Kidney (tissue), 14 donors: ENCODE measurements around the gene MZB1. TPM values are rescaled to one million over a fixed set of nuclear protein-coding genes. Genes with fewer than 3 reads are reported as not detected.

ENCODE experiments used
- DNase-seq, 5 donors: peaks; one replicate each; pipeline ENCODE4 v3.0.0-alpha.2; 2013 to 2020
- FAIRE-seq: peaks from 2 replicates; lab custom pipeline; 2012; peaks lifted over from hg19 to GRCh38; lab: Jason Lieb, UNC
- H3K27ac ChIP-seq, 2 donors: one replicate each; pipeline ENCODE4 v1.7.0; 2013; ENCODE audit warnings: low read depth in 2 of 2, low read length in 2 of 2, inconsistent platforms in 1 of 2
- H3K27me3 ChIP-seq: one replicate; pipeline ENCODE4 v1.7.1; 2013; ENCODE audit warnings: low read length, inconsistent platforms; ENCODE audit not compliant: control insufficient read depth, insufficient read depth
- H3K36me3 ChIP-seq, 3 donors: one replicate each; pipeline versions ENCODE4 v1.7.0 to v1.7.1; 2013; ENCODE audit warnings: low read length in 3 of 3, control low read depth in 1 of 3, inconsistent platforms in 1 of 3; ENCODE audit not compliant: insufficient read depth in 3 of 3, control insufficient read depth in 2 of 3
- H3K4me1 ChIP-seq, 3 donors: one replicate each; pipeline versions ENCODE4 v1.7.0 to v1.7.1; 2013; ENCODE audit warnings: low read length in 3 of 3, inconsistent platforms in 1 of 3, low read depth in 1 of 3; ENCODE audit not compliant: control insufficient read depth in 2 of 3, insufficient read depth in 2 of 3
- H3K4me3 ChIP-seq, 3 donors: one replicate each; pipeline versions ENCODE4 v1.7.0 to v1.8.1; 2013; ENCODE audit warnings: low read length in 3 of 3, control low read depth in 1 of 3, inconsistent platforms in 1 of 3
- H3K9ac ChIP-seq, 3 donors: one replicate each; pipeline versions ENCODE4 v1.7.0 to v1.7.1; 2013; ENCODE audit warnings: low read length in 3 of 3, control low read depth in 1 of 3, inconsistent platforms in 1 of 3
- H3K9me3 ChIP-seq, 3 donors: one replicate each; pipeline versions ENCODE4 v1.7.0 to v1.7.1; 2013; ENCODE audit warnings: low read length in 3 of 3, control low read depth in 1 of 3, inconsistent platforms in 1 of 3; ENCODE audit not compliant: control insufficient read depth in 2 of 3, insufficient read depth in 1 of 3
- intact Hi-C: fragments of 100-400 bp; cut with DNase I; formaldehyde crosslinking; loops from one replicate; pipeline ENCODE4 v1.11.1; 2022
- polyA plus RNA-seq: library from polyadenylated mRNA; stranded (reverse); fragments of 350-450 nt; fragmentation: Illumina TruSeq; extraction: RNeasy Lipid Tissue Mini Kit (QIAGEN cat#74804); gene quantifications from one replicate; pipeline ENCODE4 v1.2.3, GENCODE V29; 2014; ENCODE audit warnings: low read depth, low replicate concordance; ENCODE audit not compliant: insufficient read depth
- total RNA-seq: library from RNA; stranded (reverse); fragmentation: NEBNext Ultra II Directional; extraction: Animal tissue kit (Norgen Biotek cat#: 25700); gene quantifications from one replicate; pipeline ENCODE4 v1.2.1, GENCODE V29; 2021
- TF ChIP-seq, protein P1 (sequence below): IDR thresholded peaks from 3 replicates; pipeline ENCODE4 v1.5.1; 2012; ENCODE audit warnings: mild to moderate bottlenecking, moderate library complexity, borderline replicate concordance; ENCODE audit not compliant: insufficient read depth; ENCODE audit errors: extremely low read depth
- donor health status: control.
- donor health status: control.
- donor health status: control.
- donor health status: control.
- donor health status: control.
- donor health status: DM: yes; HTN: yes; CAD: no.
- donor health status: Normal renal cell carcinoma (clear cell type).

The MZB1 gene
- total and polyA plus RNA-seq, 2 donors from 2014 or later: 1.2 to 49.6 TPM

DNA sequence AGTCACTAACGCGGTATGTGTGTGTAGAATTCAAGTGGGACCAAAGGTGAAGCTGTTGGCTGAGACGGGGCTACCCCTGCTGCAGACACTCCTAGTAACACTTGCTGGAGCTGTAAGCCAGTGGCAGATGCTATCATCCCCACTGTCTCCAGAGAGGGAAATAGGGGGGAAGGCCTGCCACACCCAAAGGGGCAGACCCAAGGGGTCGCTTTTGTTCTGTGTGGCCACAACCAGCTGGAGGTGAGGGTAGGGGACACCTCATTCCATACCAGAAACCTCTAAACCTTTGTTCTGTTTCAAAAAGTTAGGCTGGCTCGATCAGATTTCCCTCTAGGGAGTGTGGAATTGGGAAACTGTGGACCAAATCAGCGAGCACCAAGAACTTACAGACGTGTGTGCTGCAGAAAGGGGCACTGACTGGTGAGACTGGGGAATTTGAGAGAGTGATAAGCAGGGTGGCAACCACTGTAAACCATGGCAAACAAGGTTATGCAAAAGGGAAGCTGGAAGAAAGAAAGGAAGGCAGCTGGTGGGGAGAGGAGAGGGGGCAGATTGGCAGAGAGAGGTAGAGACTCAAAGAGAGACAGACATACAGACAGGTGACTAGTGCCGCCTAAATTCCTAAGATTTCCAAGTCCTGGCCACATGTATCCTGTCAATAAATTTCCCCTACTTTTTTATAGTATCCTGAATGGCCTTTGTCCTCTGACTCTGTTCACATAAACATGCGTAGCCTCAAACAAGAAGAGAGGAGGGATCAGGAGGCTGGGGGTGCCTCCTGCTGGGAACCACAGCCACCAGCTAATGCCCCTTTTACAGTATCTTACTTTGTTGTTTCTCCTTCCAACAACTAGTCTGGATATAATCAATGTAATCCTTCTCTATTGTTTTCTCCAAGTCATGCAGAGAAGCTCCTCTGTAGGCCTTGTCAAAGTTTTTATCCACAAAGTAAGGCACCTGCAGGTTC is 29.8 kb upstream of the MZB1 start:
- TF ChIP-seq, protein P1, sequence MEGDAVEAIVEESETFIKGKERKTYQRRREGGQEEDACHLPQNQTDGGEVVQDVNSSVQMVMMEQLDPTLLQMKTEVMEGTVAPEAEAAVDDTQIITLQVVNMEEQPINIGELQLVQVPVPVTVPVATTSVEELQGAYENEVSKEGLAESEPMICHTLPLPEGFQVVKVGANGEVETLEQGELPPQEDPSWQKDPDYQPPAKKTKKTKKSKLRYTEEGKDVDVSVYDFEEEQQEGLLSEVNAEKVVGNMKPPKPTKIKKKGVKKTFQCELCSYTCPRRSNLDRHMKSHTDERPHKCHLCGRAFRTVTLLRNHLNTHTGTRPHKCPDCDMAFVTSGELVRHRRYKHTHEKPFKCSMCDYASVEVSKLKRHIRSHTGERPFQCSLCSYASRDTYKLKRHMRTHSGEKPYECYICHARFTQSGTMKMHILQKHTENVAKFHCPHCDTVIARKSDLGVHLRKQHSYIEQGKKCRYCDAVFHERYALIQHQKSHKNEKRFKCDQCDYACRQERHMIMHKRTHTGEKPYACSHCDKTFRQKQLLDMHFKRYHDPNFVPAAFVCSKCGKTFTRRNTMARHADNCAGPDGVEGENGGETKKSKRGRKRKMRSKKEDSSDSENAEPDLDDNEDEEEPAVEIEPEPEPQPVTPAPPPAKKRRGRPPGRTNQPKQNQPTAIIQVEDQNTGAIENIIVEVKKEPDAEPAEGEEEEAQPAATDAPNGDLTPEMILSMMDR: no peak
- H3K4me1 ChIP-seq: peaks cover 0 to 32% (median 19%) of the 10 kb centered on the region in 3 donors
- no peaks in the 10 kb centered on the region for H3K9me3 ChIP-seq
- peak overlapping the region in 1 of 3 donors; percentile 13 for H3K9ac ChIP-seq
- H3K27me3 ChIP-seq: no peaks in the 10 kb centered on the region
- no peak overlapping the region for H3K27ac ChIP-seq
- FAIRE-seq (no peak), DNase-seq (no peak)
- peaks cover 0 to 9% (median 7%) of the 10 kb centered on the region in 3 donors for H3K36me3 ChIP-seq
- H3K4me3 ChIP-seq: no peak overlapping the region
- intact Hi-C loops: no loop called here

DNA sequence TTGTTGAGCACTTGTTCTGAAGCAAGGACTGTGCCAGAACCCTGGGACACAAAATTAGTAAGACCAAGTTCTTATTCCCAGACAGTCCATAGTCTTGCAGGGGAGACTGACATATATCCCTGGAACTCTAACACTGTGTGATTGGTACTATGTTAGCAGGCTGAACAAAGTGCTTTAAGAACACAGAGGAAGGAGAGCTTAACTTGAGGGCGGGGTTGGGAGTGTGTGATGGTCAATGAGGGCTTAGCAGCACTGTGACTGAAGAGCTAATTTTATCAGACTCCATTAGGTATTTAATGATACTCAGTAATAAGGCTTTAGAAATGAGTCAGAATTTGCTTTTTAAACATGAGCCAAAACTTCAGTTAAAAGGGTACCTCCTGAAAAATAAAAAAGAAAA is 29.1 kb upstream of the MZB1 start:
- FAIRE-seq: no peak
- intact Hi-C loops: no loop called here
- peak overlapping the region in 1 of 3 donors; percentile 13 for H3K9ac ChIP-seq

DNA sequence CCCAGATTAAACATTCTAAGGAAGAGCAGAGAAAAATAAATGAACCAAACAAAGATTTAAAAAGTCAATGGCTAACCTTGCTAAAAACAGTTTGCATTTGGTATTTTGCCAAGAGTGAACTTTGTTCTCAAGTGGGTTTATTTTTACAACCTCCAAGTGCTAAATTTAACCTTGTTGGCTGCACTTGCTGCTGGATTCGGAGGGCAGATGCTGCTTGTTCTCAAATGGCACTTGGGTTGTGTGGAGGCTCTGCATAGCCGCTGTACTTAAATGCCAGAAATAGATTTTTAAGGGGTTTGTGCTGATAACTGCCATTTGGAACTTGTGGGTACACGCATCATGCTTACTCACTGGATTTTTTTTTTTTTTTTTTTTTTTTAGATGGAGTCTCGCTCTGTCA is 27.5 kb upstream of the MZB1 start:
- TF ChIP-seq, protein P1: no peak
- Histone ChIP-seq H3K4me3 (no peak overlapping the region), H3K4me1 (peaks cover 0 to 43% (median 26%) of the 10 kb centered on the region in 3 donors), H3K9ac (no peak overlapping the region), H3K27me3 (no peaks in the 10 kb centered on the region), H3K9me3 (no peaks in the 10 kb centered on the region), H3K27ac (peak overlapping the region in 1 of 2 donors; percentile 13), H3K36me3 (peaks cover 0 to 7% (median 4%) of the 10 kb centered on the region in 3 donors)
- peak in 2 of 5 donors; percentile 30 to 47 for DNase-seq
- peak; percentile 85 for FAIRE-seq
- intact Hi-C loops: no loop called here

More for the DNA sequence above, 29.1 kb upstream of the MZB1 start:
- Histone ChIP-seq H3K4me3 (no peak overlapping the region), H3K9me3 (no peaks in the 10 kb centered on the region), H3K4me1 (peaks cover 0 to 39% (median 24%) of the 10 kb centered on the region in 3 donors), H3K27me3 (no peaks in the 10 kb centered on the region), H3K36me3 (peaks cover 0 to 7% (median 5%) of the 10 kb centered on the region in 3 donors), H3K27ac (peak overlapping the region in 1 of 2 donors; percentile 13)
- no peak for DNase-seq
- TF ChIP-seq, protein P1: no peak
